GM12878 (cell line): Measurements from ENCODE around the gene DCAF12. TPM values are rescaled to one million over a fixed set of nuclear protein-coding genes. Genes with fewer than 3 reads are reported as not detected.
A peak's percentile ranks its signal among the peaks of the same experiment; 100 is the strongest.

Experiments used
- ASH2L ChIP-seq: fragments of 300-600, 200-600 bp; sonication (generic); IDR thresholded peaks from 2 replicates; pipeline ENCODE4 v1.6.1; 2017; ENCODE audit warnings: low read depth, mild to moderate bottlenecking, borderline replicate concordance
- ATF3 ChIP-seq: IDR thresholded peaks from 2 replicates; pipeline ENCODE4 v1.6.1; 2011; ENCODE audit warnings: low read depth, mild to moderate bottlenecking, low read length, moderate library complexity, borderline replicate concordance; ENCODE audit errors: extremely low read depth
- BCL11A ChIP-seq: IDR thresholded peaks from 2 replicates; pipeline ENCODE4 v1.6.1; 2011; ENCODE audit warnings: low read depth, low read length
- CTCF ChIP-seq, 3 experiments: IDR thresholded peaks in 2 of 3; conservative IDR thresholded peaks in 1 of 3; 2 replicates each; pipeline ENCODE4 v1.5.1; 2011; ENCODE audit warnings: low read depth in 3 of 3, low read length in 3 of 3, mild to moderate bottlenecking in 3 of 3, control low read depth in 2 of 3, moderate library complexity in 2 of 3, inconsistent platforms in 1 of 3, mixed read lengths in 1 of 3; ENCODE audit not compliant: control insufficient read depth in 2 of 3, insufficient read depth in 1 of 3; ENCODE audit errors: extremely low read depth in 1 of 3
- DPF2 ChIP-seq: fragments of 450-650 bp; IDR thresholded peaks from 2 replicates; pipeline ENCODE4 v1.6.1; 2017; ENCODE audit warnings: mild to moderate bottlenecking
- EED ChIP-seq: sonication (generic); IDR thresholded peaks from 2 replicates; pipeline ENCODE4 v1.6.1; 2016; ENCODE audit warnings: antibody characterized with exemption, low read depth
- ETV6 ChIP-seq, 2 experiments: fragments of 450-650 bp in 1 of 2; IDR thresholded peaks in 1 of 2; conservative IDR thresholded peaks in 1 of 2; 2 replicates each; pipeline ENCODE4 v1.6.1; 2014; ENCODE audit warnings: antibody characterized with exemption in 1 of 2, borderline replicate concordance in 1 of 2, low read depth in 1 of 2, mild to moderate bottlenecking in 1 of 2, moderate library complexity in 1 of 2
- GABPA ChIP-seq: IDR thresholded peaks from 2 replicates; pipeline ENCODE4 v1.6.1; 2014; ENCODE audit warnings: antibody characterized with exemption, low read depth, mild to moderate bottlenecking, inconsistent platforms
- HDGF ChIP-seq: fragments of 450-650 bp; IDR thresholded peaks from 2 replicates; pipeline ENCODE4 v1.6.1; 2016; ENCODE audit warnings: antibody characterized with exemption
- IKZF2 ChIP-seq, 2 experiments: fragments of 450-650 bp; IDR thresholded peaks; 2 replicates each; pipeline ENCODE4 v1.6.1; 2017; ENCODE audit warnings: mild to moderate bottlenecking in 2 of 2, moderate library complexity in 2 of 2
- KDM1A ChIP-seq: fragments of 200-600 bp; sonication (generic); IDR thresholded peaks from 2 replicates; pipeline ENCODE4 v1.6.1; 2016; ENCODE audit warnings: borderline replicate concordance
- MAX ChIP-seq: IDR thresholded peaks from 2 replicates; pipeline ENCODE4 v1.6.1; 2012; ENCODE audit warnings: low read depth, low read length, improper control_type of control experiment
- MEF2A ChIP-seq: IDR thresholded peaks from 2 replicates; pipeline ENCODE4 v1.6.1; 2011; ENCODE audit warnings: low read depth, mild to moderate bottlenecking, low read length, moderate library complexity; ENCODE audit not compliant: insufficient read depth
- MTA2 ChIP-seq: fragments of 450-650 bp; IDR thresholded peaks from 2 replicates; pipeline ENCODE4 v1.6.1; 2016; ENCODE audit warnings: low read depth, mild to moderate bottlenecking, moderate library complexity
- NRF1 ChIP-seq: conservative IDR thresholded peaks from 2 replicates; pipeline ENCODE4 v1.6.1; 2011; ENCODE audit warnings: mild to moderate bottlenecking, low read depth, low read length, improper control_type of control experiment
- RCOR1 ChIP-seq: conservative IDR thresholded peaks from 2 replicates; pipeline ENCODE4 v1.6.1; 2012; ENCODE audit warnings: low read depth, low read length, improper control_type of control experiment
- SPI1 ChIP-seq: IDR thresholded peaks from 2 replicates; pipeline ENCODE4 v1.6.1; 2011; ENCODE audit warnings: low read depth, mild to moderate bottlenecking, low read length, moderate library complexity, borderline replicate concordance; ENCODE audit not compliant: insufficient read depth
- SREBF2 ChIP-seq: IDR thresholded peaks from 2 replicates; pipeline ENCODE4 v1.6.1; 2012; ENCODE audit warnings: mild to moderate bottlenecking, low read length
- SUPT20H ChIP-seq: IDR thresholded peaks from 2 replicates; pipeline ENCODE4 v1.6.1; 2011; ENCODE audit warnings: low read depth, mild to moderate bottlenecking, low read length, moderate library complexity, borderline replicate concordance; ENCODE audit not compliant: control insufficient read depth
- ZBED1 ChIP-seq: IDR thresholded peaks from 2 replicates; pipeline ENCODE4 v1.6.1; 2016; ENCODE audit warnings: borderline replicate concordance
- ZNF274 ChIP-seq: IDR thresholded peaks from one replicate; pipeline ENCODE4 v1.8.0; 2011; ENCODE audit not compliant: insufficient read length, insufficient read depth
- ZNF384 ChIP-seq: IDR thresholded peaks from 2 replicates; pipeline ENCODE4 v1.6.1; 2012; ENCODE audit warnings: low read depth, mild to moderate bottlenecking, low read length, improper control_type of control experiment, borderline replicate concordance
- polyA plus RNA-seq, 11 experiments: library from polyadenylated mRNA; depleted of rRNA in 4 of 11; unstranded in 6 of 11; stranded (reverse) in 5 of 11; fragments of >200 nt; fragmentation: Nextera tagmentation in 4 of 11; fragmentation: Illumina TruSeq in 1 of 11; extraction: Ambion mirVana in 4 of 11; extraction: Trizol in 1 of 11; gene quantifications; 1 replicate in 1 of 11; 2 replicates in 10 of 11; pipeline versions ENCODE4 v1.2.1 to v1.2.3, GENCODE V29; 2011 to 2016; ENCODE audit warnings: inconsistent platforms in 2 of 11, missing spikeins in 2 of 11, low read depth in 1 of 11
- total RNA-seq, 4 experiments: library from RNA; depleted of rRNA in 3 of 4; stranded (reverse); fragments of >200 nt in 3 of 4; fragmentation: Illumina TruSeq in 1 of 4; extraction: Trizol in 1 of 4; gene quantifications; 2 replicates each; pipeline versions ENCODE4 v1.2.1 to v1.2.3, GENCODE V29; 2013 to 2021
- TF ChIP-seq, protein P1 (sequence below): fragments of 150-350 bp; IDR thresholded peaks from 2 replicates; pipeline ENCODE4 v1.6.1; 2016; ENCODE audit warnings: low read depth, low read length

Gene DCAF12
- total and polyA plus RNA-seq, 10 of the 15 experiments (the other 5 are each of a cell fraction or from before 2014, with no cell fraction given) = 11.7 to 57.6 (median 34.6) TPM

DNA sequence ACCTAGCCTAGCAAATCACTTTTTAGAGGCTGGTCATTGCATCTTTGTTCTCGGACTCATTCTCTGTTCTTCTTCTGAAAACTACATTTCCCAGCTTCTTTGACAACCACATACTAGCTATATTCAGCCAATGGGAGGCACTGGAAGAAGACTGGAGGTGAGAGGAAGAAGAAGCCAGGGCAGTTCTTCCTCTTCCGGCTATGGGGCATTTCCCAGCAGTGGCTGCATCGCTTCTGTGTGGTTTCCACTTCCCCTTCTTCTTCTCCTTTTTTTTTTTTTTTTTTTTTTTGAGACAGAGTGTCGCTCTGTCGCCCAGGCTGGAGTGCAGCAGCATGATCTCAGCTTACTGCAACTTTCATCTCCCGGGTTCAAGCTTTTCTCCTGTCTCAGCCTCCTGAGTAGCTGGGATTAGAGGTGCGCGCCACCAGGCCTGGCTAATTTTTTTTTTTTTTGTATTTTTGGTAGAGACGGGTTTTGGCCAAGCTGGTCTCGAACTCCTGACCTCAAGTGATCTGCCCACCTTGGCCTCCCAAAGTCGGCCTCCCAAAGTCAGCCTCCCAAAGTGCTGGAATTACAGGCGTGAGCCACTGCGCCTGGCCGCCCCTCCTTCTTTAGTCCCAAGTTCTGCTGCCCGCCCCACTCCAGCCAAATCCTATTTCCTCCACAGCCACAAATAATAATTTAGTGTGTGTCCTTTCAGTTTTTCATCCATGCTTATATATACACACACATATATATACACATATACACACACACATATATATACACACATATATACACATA is 45.4 kb upstream of the DCAF12 start (continued):
- TF ChIP-seq BCL11A (no peak), SUPT20H (no peak), CTCF (IDR thresholded peaks at IDR 0.05 in 2 of 3, conservative IDR thresholded peaks at IDR 0.05 in 1 of 3; ENCODE audit: control insufficient read depth in 2 of 3, extremely low read depth in 1 of 3, insufficient read depth in 1 of 3, low read depth in 3 of 3, low read length in 3 of 3) (no peak), ZNF384 (peak; percentile 65), MEF2A (no peak), KDM1A (no peak), ASH2L (no peak), ETV6 (conservative IDR thresholded peaks at IDR 0.05 in 1 of 2, IDR thresholded peaks at IDR 0.05 in 1 of 2; ENCODE audit: borderline replicate concordance in 1 of 2, low read depth in 1 of 2) (peak in 1 of 2 experiments; percentile 86; a peak in 2 of 4 replicates), NRF1 (no peak), GABPA (peak; percentile 42; the same call in 1 of the 2 replicates), ZBED1 (no peak), EED (no peak), DPF2 (no peak), ZNF274 (no peak), ATF3 (no peak), HDGF (no peak), MAX (no peak), MTA2 (no peak), IKZF2 (IDR thresholded peaks at IDR 0.05) (no peak), RCOR1 (no peak), SREBF2 (no peak), SPI1 (peak; percentile 77)
- TF ChIP-seq, protein P1, sequence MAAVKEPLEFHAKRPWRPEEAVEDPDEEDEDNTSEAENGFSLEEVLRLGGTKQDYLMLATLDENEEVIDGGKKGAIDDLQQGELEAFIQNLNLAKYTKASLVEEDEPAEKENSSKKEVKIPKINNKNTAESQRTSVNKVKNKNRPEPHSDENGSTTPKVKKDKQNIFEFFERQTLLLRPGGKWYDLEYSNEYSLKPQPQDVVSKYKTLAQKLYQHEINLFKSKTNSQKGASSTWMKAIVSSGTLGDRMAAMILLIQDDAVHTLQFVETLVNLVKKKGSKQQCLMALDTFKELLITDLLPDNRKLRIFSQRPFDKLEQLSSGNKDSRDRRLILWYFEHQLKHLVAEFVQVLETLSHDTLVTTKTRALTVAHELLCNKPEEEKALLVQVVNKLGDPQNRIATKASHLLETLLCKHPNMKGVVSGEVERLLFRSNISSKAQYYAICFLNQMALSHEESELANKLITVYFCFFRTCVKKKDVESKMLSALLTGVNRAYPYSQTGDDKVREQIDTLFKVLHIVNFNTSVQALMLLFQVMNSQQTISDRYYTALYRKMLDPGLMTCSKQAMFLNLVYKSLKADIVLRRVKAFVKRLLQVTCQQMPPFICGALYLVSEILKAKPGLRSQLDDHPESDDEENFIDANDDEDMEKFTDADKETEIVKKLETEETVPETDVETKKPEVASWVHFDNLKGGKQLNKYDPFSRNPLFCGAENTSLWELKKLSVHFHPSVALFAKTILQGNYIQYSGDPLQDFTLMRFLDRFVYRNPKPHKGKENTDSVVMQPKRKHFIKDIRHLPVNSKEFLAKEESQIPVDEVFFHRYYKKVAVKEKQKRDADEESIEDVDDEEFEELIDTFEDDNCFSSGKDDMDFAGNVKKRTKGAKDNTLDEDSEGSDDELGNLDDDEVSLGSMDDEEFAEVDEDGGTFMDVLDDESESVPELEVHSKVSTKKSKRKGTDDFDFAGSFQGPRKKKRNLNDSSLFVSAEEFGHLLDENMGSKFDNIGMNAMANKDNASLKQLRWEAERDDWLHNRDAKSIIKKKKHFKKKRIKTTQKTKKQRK = no peak
